ENCODE measurements around the gene DDX19B.

DDX19B gene

GRCh38 chr16:70364399-70364798 lies 65.4 kb downstream of the DDX19B start:
- DNase-seq: no peak

- peak; percentile 48 to 61 for DNase-seq
Observed at GRCh38 chr16:70370145-70370544, 71.2 kb downstream of the DDX19B start.

GRCh38 chr16:70370924-70371323 lies 71.9 kb downstream of the DDX19B start:
- no peak for DNase-seq

GRCh38 chr16:70372921-70373728 lies 74.1 kb downstream of the DDX19B start:
- no peak for DNase-seq

GRCh38 chr16:70374213-70374612 lies 75.2 kb downstream of the DDX19B start:
- DNase-seq: no peak

GRCh38 chr16:70375636-70376611 lies 76.9 kb downstream of the DDX19B start:
- DNase-seq: no peak

GRCh38 chr16:70377782-70378181 lies 78.8 kb downstream of the DDX19B start:
- no peak for DNase-seq

GRCh38 chr16:70378869-70379493 lies 80.0 kb downstream of the DDX19B start:
- no peak for DNase-seq

- DNase-seq: peak; percentile 36 to 59
Observed at GRCh38 chr16:70380248-70380918, 81.4 kb downstream of the DDX19B start.

- DNase-seq: peak; percentile 96 to 97
Observed at GRCh38 chr16:70380919-70381603, 82.1 kb downstream of the DDX19B start.

GRCh38 chr16:70381604-70382342 lies 82.8 kb downstream of the DDX19B start:
- no peak for DNase-seq

GRCh38 chr16:70383421-70383960 lies 84.5 kb downstream of the DDX19B start:
- DNase-seq: no peak

Measured in CD4-positive, alpha-beta T cell treated with Interleukin-4 for 1 hour (primary cell).